Stimulated activated CD4-positive, alpha-beta T cell treated with anti-CD3 and anti-CD28 coated beads, Interleukin-4, amount 100 ng/mL, for 48 hours (primary cell): ENCODE data around the gene PITPNC1.

Experiments used
- DNase-seq, 2 donors: peaks; one replicate each; pipeline ENCODE4 v3.0.0-alpha.2; 2020; ENCODE audit warnings: low read depth in 2 of 2

PITPNC1 gene

DNA sequence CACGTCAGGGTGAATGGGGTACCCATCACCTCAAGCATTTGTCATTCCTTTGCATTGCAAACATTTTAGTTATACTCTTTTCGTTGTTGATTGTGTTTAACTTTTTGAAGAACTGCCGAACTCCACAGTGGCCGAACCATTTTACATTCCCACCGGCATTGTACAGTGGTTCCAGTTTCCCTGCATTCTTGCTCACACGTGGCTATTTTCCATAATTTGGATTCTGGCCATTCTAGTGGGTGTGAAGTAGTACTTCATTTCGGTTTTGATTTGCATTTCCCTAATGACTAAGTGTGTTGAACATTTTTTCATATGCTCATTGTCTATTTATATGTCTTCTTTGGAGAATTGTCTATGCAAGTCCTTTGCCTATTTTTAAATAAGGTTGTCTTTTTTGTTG is 353.6 kb downstream of the PITPNC1 start:
- no peak for DNase-seq

DNA sequence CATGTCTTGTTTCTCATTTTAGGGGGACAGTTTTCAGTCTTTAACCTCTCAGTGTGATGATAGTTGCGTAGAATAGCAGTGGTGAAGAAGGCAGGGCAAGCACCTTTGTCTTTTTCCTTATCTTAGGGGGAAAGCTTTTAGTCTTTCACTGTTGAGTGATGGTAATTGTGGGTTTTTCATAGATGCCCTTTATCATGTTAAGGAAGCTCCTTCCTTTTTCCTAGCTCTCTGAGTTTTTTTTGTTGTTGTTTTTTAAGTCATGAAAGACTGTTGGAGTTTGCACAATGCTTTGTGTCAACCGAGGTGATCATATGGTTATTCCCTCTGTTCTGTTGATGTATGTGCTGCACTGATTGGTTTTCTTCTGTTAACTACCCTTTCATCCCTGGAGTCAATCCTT is 356.4 kb downstream of the PITPNC1 start:
- DNase-seq: no peak

DNA sequence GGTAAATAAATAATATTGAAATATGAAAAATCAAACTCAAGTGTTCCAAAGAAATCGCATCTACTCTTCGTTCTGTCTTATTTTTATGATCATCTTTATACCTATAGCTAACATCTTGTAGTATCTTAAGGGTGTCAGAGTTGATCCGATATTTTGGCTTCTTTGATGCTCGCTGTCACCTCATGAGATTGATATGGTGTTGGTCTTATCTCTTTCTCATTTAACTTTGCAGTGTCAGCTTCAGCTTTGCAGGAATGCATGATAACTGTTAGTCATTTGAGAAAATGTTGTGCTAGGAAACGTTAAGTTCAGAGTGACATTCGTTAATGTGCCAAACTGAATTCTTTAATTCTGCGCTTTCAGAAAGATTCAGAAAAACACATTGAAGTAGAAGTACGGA is 360.1 kb downstream of the PITPNC1 start:
- no peak for DNase-seq

DNA sequence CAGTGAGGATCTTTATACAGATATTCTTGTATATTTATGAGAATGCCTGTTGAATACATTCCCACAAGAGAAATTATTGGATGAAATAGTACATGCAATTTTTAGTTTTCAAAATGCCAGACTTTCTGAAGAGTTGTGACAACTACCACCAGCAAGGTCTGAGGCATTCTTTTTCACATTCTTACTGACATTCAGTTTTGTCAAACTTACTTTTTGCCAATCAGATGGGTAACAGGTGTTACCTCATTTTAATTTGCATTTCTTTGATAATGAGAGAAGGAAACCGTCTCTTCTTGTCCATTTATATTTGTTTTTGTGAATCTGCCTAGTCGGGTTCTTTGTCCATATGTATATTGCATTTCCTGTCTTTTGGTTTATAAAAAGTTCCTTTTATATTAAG is 364.9 kb downstream of the PITPNC1 start:
- no peak for DNase-seq
